GM12874 (cell line): ENCODE data around the gene SHISA9.

Experiments used
- TF ChIP-seq, protein P1 (sequence below): IDR thresholded peaks from 2 replicates; pipeline ENCODE4 v1.5.1; 2011; ENCODE audit warnings: low read depth, mild to moderate bottlenecking, control low read depth, low read length, moderate library complexity; ENCODE audit not compliant: insufficient read depth

The SHISA9 gene

DNA sequence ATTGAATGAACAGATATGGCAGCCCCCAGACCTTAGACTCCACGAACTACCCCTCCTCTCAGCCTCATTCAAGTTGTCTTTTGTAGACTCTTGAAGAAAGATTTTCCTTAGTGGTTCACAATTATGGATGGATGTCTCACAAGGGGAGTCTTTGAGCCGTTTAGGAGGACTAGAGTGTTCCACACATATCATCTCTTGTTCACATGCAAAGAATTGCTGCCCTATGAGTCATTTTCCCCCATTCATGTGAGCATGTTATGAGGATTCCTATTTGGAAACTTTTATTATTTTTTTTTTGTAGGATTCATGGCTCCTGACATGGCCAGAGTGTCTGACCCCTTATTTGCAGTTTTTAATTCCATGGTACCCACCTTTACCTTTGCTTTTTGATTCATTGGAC lies 237.1 kb downstream of the SHISA9 start:
- TF ChIP-seq, protein P1, sequence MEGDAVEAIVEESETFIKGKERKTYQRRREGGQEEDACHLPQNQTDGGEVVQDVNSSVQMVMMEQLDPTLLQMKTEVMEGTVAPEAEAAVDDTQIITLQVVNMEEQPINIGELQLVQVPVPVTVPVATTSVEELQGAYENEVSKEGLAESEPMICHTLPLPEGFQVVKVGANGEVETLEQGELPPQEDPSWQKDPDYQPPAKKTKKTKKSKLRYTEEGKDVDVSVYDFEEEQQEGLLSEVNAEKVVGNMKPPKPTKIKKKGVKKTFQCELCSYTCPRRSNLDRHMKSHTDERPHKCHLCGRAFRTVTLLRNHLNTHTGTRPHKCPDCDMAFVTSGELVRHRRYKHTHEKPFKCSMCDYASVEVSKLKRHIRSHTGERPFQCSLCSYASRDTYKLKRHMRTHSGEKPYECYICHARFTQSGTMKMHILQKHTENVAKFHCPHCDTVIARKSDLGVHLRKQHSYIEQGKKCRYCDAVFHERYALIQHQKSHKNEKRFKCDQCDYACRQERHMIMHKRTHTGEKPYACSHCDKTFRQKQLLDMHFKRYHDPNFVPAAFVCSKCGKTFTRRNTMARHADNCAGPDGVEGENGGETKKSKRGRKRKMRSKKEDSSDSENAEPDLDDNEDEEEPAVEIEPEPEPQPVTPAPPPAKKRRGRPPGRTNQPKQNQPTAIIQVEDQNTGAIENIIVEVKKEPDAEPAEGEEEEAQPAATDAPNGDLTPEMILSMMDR, result no peak

DNA sequence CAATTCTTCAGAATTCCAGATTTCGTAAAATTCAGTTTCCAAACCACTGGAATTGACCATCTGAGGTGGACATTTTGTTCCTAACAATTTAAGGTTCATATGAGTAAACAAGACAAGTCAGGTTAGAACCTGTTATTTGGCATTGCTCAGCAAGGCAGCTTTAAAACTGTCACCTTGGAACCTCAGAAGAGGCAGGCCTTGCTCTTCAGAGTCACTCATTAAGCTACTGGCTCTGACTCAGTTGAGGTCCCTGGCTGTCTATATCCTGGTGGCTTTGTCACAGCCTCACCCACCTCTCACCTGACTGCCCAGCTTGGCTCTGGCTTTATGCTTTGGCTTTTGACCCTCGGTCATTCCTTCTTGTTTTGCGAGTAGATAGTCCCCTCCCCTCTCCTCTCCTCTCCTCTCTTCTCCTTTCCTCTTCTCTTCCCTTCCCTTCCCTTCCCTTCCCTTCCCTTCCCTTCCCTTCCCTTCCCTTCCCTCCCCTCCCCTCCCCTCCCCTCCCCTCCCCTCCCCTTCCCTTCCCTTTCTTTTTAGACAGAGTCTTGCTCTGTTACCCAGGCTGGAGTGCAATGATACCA lies 238.4 kb downstream of the SHISA9 start:
- TF ChIP-seq, protein P1, result no peak

DNA sequence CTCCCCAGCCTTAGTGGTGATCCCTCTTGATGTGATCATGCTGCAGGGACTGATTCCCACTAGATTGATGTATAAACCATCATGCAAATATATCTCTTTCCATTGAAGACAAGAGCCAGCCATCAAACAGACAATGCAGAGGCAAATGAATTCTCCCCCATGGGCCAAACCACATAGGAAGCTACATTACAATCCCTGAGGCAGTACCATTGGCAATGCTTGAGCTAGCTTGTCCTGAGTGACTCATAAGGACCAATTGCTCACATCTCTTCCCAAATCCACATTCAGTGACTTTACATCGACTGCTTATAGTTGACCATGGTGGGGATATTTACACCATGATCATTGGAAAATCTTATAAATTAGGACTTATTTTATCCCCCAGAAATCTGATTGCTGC lies 242.2 kb downstream of the SHISA9 start:
- TF ChIP-seq, protein P1, result no peak

DNA sequence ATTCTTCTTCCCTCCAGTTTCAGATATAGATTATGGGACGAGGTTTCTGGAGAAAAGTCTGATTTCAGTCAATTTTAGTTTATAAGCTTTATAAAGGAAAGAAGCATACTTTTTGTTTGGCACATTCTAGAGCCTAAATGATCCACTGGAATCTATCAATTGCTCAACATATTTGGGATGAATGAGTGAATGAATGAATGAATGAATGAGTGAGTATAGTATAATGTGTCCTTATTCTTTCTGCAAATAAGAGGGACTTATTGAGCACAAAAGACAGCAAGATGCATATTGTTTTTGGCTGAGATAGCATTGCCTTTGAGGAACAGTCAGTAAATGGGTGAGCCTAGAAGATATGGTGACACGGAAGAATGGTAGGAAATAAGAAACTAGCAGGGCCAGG lies 245.4 kb downstream of the SHISA9 start:
- TF ChIP-seq, protein P1, result no peak

DNA sequence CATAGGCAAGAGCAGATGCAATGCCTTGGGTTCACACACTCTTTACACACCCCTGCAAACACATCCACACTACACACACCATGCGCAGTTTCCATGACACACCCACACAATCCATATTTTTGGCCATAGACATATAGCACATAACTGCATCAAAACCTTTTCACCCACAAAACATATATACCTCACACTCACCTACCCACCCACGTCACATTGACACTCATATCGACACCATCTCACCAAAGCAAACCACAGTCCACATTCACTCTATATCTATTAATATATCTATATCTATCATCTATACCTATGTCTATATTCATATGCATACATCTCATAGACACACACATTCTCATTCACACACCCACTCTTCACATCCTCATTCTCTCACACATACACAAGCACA lies 246.9 kb downstream of the SHISA9 start:
- TF ChIP-seq, protein P1, result no peak

DNA sequence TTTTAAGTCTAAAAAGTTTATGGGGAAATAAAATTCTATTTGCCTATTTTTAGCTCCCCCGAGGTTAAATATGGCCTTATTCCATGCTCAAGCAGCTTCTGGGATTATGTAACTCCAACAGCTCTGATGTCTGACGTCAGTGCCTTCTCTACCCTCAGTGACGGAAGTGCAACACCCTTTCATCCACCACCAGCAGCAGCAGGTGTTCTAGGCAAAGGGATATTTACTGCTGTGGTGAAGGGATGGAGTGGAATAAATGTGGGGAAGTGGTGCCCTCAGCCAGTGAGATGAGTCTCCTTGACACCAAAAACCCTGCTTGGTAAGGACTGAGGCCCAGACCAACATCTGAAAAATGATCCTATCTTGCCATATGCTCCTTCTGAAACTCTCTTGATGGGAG lies 247.4 kb downstream of the SHISA9 start:
- TF ChIP-seq, protein P1, result no peak

DNA sequence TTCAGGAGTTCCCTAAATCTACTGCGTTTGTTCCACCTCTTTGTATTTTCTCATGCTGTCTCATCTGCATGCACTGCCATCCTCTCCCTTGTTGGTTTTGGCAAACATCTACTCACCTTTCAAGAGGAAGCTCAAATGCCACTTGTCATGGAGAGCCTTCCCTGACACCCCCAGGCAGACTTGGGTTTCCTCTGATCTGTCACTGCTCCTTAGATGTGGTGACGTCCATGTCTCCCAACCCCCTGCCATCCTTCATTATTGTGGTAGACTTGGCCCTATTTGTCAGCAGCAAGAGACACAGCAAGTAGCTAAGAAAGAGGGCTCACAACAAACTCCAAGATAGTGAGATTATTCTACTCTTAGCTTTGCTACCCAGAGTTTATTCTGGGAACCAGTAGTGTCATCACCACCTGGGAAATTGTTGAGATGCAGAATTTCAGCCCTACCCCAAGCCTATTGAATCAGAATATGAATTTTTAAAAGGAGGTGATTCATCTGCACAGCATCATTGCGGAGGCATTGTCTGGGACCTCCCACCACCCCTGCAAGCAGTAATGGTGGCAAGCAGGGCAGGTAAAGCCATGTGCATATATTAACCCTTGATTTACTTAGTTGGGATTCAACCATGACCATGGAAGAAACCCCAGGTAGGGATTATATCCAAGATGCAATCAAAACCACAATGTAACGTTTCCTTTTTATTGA lies 248.9 kb downstream of the SHISA9 start:
- TF ChIP-seq, protein P1, result no peak
